Heart left ventricle (tissue), 13 donors: ENCODE measurements around the gene LYVE1.

Experiments
- POLR2A ChIP-seq, 2 donors: fragments of 450-650 bp; IDR thresholded peaks; one replicate each; pipeline ENCODE4 v1.6.1; 2017; ENCODE audit warnings: antibody characterized with exemption in 2 of 2, mild to moderate bottlenecking in 2 of 2, moderate library complexity in 2 of 2
- TF ChIP-seq, protein P1 (sequence below), 12 donors: fragments of 200-600 bp; sonication (generic) in 4 of 12; IDR thresholded peaks; one replicate each; pipeline versions ENCODE4 v1.5.0 to v1.8.0; 2018 to 2022; ENCODE audit warnings: antibody characterized with exemption in 12 of 12, mild to moderate bottlenecking in 5 of 12
- donor health status: ischemic (EF 13 %, LVEDD 7.1; RV severe dilation, severe dysfunction).
- donor health status: DM: no; HTN: yes; CAD: no.
- donor health status: DM: no; HTN: no; CAD: no.
- donor health status: ischemic (EF 25% LVEDD 6.9; RV normal size, moderate dysfunction).
- donor health status: ischemic (EF 25% LVEDD 5.7; RV mildly dilated, moderate dysfunction).
- donor health status: ischemic (EF 35%, LVEDD 5.7; RV mildly dilated, moderate dysfunction).
- donor health status: nonischemic (EF 11% LVEDD 7.7; RV severe dilation, severe dysfunction).
- donor health status: DM: yes; HTN: yes; CAD: no.
- donor health status: PGD.
- donor health status: ischemic (EF 29% LVEDD 5.4; RV normal size, mild dysfunction).
- donor health status: nonischemic (EF 23%, LVEDD 6.1; RV moderate dilation, normal function).

DNA sequence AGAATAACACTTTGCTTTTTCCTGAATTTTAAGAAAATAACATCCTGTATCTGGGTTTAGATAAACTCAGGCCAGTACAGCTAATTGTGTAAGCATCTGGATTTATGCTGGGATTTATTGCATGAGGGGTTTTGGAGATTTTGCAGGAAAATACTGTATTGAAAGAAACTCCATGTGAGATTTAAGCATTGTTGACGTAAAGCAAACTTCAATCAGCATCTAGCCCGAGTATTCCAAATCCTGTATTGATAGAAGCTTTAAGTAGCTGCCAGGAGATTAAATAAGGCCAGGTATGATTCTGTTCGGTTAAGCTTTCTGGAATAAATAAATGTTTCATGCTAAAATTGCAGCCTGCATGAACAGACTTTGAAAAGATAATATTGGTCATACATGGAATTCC lies 36.3 kb upstream of the LYVE1 start:
- no peak for TF ChIP-seq POLR2A (IDR thresholded peaks at IDR 0.05)
- TF ChIP-seq, protein P1, sequence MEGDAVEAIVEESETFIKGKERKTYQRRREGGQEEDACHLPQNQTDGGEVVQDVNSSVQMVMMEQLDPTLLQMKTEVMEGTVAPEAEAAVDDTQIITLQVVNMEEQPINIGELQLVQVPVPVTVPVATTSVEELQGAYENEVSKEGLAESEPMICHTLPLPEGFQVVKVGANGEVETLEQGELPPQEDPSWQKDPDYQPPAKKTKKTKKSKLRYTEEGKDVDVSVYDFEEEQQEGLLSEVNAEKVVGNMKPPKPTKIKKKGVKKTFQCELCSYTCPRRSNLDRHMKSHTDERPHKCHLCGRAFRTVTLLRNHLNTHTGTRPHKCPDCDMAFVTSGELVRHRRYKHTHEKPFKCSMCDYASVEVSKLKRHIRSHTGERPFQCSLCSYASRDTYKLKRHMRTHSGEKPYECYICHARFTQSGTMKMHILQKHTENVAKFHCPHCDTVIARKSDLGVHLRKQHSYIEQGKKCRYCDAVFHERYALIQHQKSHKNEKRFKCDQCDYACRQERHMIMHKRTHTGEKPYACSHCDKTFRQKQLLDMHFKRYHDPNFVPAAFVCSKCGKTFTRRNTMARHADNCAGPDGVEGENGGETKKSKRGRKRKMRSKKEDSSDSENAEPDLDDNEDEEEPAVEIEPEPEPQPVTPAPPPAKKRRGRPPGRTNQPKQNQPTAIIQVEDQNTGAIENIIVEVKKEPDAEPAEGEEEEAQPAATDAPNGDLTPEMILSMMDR (IDR thresholded peaks at IDR 0.05): no peak
